Peyer's patch (tissue), 4 donors: ENCODE results near the gene TMEM63B. TPM values are rescaled to one million over a fixed set of nuclear protein-coding genes. Genes with fewer than 3 reads are reported as not detected.

Experiments used
- DNase-seq, 3 donors: peaks; one replicate each; pipeline ENCODE4 v3.0.0-alpha.2; 2017 to 2019
- H3K27ac ChIP-seq, 4 donors: fragments of 200-600 bp; sonication (generic); one replicate each; pipeline ENCODE4 v1.5.1; 2016 to 2019
- H3K27me3 ChIP-seq, 2 donors: fragments of 200-600 bp; sonication (generic); one replicate each; pipeline ENCODE4 v1.5.1; 2019
- H3K36me3 ChIP-seq, 3 donors: fragments of 200-600 bp; sonication (generic); one replicate each; pipeline ENCODE4 v1.5.1; 2016 to 2019
- H3K4me1 ChIP-seq, 4 donors: fragments of 200-600 bp; sonication (generic); one replicate each; pipeline ENCODE4 v1.5.1; 2016 to 2019
- H3K4me3 ChIP-seq, 4 donors: fragments of 200-600 bp; sonication (generic); 1 replicate in 3 of 4; 2 replicates in 1 of 4; pipeline ENCODE4 v1.5.1; 2016 to 2019; ENCODE audit warnings: mild to moderate bottlenecking in 1 of 4
- H3K9me3 ChIP-seq, 4 donors: fragments of 200-600 bp; sonication (generic); one replicate each; pipeline ENCODE4 v1.5.1; 2016 to 2019; ENCODE audit warnings: mild to moderate bottlenecking in 1 of 4
- POLR2A ChIP-seq, 2 donors: fragments of 450-650 bp; IDR thresholded peaks; one replicate each; pipeline ENCODE4 v1.5.1; 2017; ENCODE audit warnings: antibody characterized with exemption in 2 of 2, mild to moderate bottlenecking in 2 of 2, moderate library complexity in 2 of 2
- total RNA-seq, 4 donors: library from RNA; depleted of rRNA; stranded (reverse); fragments of >200 nt; gene quantifications; one replicate each; pipeline ENCODE4 v1.1.0, GENCODE V29; 2016
- TF ChIP-seq, protein P1 (sequence below), 6 experiments: fragments of 450-650 bp in 4 of 6; fragments of 200-600 bp in 2 of 6; sonication (generic) in 1 of 6; IDR thresholded peaks; one replicate each; pipeline ENCODE4 v1.5.1; 2017 to 2019; ENCODE audit warnings: antibody characterized with exemption in 6 of 6, mild to moderate bottlenecking in 3 of 6, moderate library complexity in 1 of 6

TMEM63B gene
- total RNA-seq, 4 donors from 2014 or later, result 56.9 to 92.1 (median 81.9) TPM

DNA sequence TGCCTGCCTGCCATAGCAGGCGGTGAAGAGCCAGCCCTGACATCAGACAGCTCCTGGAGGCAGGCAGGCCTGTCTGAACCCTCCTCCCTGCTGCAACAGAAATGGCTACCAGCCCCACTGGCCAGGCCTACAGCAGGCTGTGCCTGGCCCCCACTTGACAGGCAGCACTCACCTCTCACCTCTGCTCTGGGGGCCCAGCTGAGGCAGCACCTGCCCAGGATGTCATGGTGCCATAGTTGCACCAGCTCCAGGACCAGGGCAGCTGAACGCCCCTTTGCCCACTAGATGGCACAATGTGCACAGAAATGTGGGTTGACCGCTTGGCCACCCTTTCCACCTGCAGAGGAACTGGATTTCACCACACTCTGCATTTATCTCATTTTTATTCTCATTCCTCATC lies 30.7 kb upstream of the TMEM63B start:
- Histone ChIP-seq H3K36me3 (no peaks in the 10 kb centered on the region), H3K27ac (no peak overlapping the region), H3K27me3 (no peaks in the 10 kb centered on the region), H3K9me3 (no peaks in the 10 kb centered on the region), H3K4me1 (peaks cover 0 to 14% (median 0%) of the 10 kb centered on the region in 4 donors), H3K4me3 (no peak overlapping the region)
- no peak for TF ChIP-seq POLR2A (IDR thresholded peaks at IDR 0.05)
- TF ChIP-seq, protein P1, sequence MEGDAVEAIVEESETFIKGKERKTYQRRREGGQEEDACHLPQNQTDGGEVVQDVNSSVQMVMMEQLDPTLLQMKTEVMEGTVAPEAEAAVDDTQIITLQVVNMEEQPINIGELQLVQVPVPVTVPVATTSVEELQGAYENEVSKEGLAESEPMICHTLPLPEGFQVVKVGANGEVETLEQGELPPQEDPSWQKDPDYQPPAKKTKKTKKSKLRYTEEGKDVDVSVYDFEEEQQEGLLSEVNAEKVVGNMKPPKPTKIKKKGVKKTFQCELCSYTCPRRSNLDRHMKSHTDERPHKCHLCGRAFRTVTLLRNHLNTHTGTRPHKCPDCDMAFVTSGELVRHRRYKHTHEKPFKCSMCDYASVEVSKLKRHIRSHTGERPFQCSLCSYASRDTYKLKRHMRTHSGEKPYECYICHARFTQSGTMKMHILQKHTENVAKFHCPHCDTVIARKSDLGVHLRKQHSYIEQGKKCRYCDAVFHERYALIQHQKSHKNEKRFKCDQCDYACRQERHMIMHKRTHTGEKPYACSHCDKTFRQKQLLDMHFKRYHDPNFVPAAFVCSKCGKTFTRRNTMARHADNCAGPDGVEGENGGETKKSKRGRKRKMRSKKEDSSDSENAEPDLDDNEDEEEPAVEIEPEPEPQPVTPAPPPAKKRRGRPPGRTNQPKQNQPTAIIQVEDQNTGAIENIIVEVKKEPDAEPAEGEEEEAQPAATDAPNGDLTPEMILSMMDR (IDR thresholded peaks at IDR 0.05), result peak; percentile 66 to 91 (median 84)
- DNase-seq, result peak; percentile 70 to 90 (median 82)

DNA sequence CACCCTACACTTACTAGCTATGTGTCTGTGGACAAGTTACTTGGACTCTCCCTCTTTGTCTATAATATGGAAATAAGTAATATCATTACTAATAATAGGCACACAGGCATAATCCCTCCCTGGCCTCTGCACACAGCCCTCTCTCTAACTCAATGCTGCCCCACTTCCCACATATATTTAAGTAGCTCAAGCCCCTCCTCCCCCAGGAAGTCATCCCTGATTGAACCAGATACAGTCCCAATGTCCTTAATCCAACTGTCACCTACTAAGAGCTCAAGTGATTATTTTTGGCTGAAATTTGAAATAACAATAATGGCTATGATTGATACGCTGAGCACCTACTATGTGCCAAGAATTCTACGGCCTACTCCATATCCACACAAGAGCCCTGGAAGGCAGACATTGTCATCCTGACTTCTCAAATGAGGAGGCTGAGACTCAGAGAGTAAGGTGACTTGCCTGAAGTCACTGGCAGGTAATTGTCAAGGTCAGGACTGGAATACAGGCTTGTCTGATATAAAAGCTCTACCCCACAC lies 29.5 kb upstream of the TMEM63B start:
- DNase-seq, result no peak
- Histone ChIP-seq H3K4me1 (peaks cover 0 to 14% (median 0%) of the 10 kb centered on the region in 4 donors), H3K27ac (no peak overlapping the region), H3K9me3 (no peaks in the 10 kb centered on the region), H3K4me3 (no peak overlapping the region), H3K36me3 (no peaks in the 10 kb centered on the region), H3K27me3 (no peaks in the 10 kb centered on the region)
- no peak for TF ChIP-seq POLR2A (IDR thresholded peaks at IDR 0.05)
- TF ChIP-seq, protein P1 (IDR thresholded peaks at IDR 0.05), result no peak

DNA sequence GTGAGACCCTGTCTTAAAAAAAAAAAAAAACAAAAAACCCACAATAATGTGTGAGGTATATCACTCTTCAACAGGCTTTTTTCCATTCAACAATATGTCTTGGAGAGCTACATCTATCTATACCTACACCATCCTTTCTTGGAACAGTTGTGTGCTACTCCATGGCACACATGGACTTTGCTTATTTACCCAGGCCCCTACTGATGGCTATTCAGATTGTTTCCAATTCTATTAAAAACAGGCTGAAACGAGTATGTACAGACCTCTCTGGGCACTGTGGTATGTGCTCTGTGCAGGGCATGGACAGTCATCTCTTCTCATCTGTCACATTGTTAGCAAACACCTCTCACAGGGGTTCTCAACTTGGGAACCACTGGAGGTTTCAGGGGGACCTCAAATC lies 28.2 kb upstream of the TMEM63B start:
- Histone ChIP-seq H3K4me3 (no peak overlapping the region), H3K27ac (no peak overlapping the region), H3K36me3 (no peaks in the 10 kb centered on the region), H3K9me3 (no peaks in the 10 kb centered on the region), H3K27me3 (no peaks in the 10 kb centered on the region), H3K4me1 (peaks cover 0 to 10% (median 0%) of the 10 kb centered on the region in 4 donors)
- DNase-seq, result no peak
- TF ChIP-seq, protein P1 (IDR thresholded peaks at IDR 0.05), result no peak
- no peak for TF ChIP-seq POLR2A (IDR thresholded peaks at IDR 0.05)

DNA sequence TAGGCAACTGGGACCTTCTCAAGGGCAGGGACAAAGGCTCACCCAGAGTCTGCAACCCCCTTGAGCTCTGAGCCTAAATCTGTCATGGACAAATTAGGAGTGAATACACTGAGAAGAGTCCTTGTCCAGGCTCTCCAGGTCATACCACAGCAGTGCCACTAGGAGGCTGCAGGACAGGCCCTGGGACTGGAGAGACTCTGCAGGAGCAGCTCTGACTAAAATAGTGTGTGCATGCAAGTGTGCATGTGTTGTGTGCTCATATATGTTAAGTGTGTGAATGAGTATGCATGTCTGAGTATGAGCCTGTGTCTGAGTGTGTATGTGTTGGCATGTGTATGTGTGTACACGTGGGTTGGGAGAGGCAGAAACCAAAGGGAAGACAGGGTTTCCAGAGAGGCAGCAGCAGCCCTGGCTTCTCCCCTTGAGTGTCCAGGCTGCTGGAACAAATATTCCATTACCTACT lies 27.2 kb upstream of the TMEM63B start:
- H3K9me3 ChIP-seq, result no peaks in the 10 kb centered on the region
- DNase-seq, result no peak
- TF ChIP-seq, protein P1 (IDR thresholded peaks at IDR 0.05), result peak in 4 of 6 experiments; percentile 40 to 61 (median 55)
- TF ChIP-seq POLR2A (IDR thresholded peaks at IDR 0.05), result no peak
- H3K36me3 ChIP-seq, result no peaks in the 10 kb centered on the region
- H3K27ac ChIP-seq, result no peak overlapping the region
- H3K27me3 ChIP-seq, result no peaks in the 10 kb centered on the region
- peaks cover 0 to 4% (median 0%) of the 10 kb centered on the region in 4 donors for H3K4me1 ChIP-seq
- H3K4me3 ChIP-seq, result no peak overlapping the region

DNA sequence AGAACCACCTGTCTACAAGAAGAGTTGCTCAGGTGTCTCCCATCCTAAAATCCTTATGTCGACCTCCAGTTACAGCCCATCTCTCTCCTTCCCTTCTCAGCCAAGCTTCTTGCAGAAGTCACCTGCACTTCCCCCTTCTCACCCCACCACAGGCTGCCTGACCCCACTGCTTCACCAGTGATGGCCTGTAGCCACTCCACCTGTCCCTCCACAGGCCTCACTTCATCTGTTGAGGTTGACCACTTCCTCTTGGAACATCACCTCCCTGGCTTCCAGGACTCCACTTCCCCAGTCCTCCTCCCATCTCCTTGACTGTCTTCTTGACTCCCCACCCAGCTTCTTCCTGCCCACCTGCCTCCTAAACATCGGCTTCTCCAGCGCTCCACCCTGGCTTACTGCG lies 25.5 kb upstream of the TMEM63B start:
- Histone ChIP-seq H3K4me1 (no peaks in the 10 kb centered on the region), H3K36me3 (no peaks in the 10 kb centered on the region), H3K4me3 (no peak overlapping the region), H3K9me3 (no peaks in the 10 kb centered on the region), H3K27ac (no peak overlapping the region), H3K27me3 (no peaks in the 10 kb centered on the region)
- DNase-seq, result no peak
- TF ChIP-seq POLR2A (IDR thresholded peaks at IDR 0.05), result no peak
- TF ChIP-seq, protein P1 (IDR thresholded peaks at IDR 0.05), result no peak
